HEK293 (cell line): ENCODE results near the gene KCNE5.

ENCODE experiments used
- CTCF ChIA-PET: fragments of 350-600 bp; formaldehyde crosslinking; extraction: SDS; loops from one replicate; lab custom pipeline; 2021; ENCODE audit warnings: antibody characterized with exemption; lab: Yijun Ruan, JAX
- POLR2A ChIA-PET: fragments of 300-600 bp; formaldehyde crosslinking; extraction: SDS; loops from one replicate; lab custom pipeline; 2020; ENCODE audit warnings: antibody characterized with exemption, inconsistent platforms; lab: Yijun Ruan, JAX
- H3K27ac ChIP-seq: fragments of 200-500 bp; sonication (Bioruptor generic); 2 replicates; pipeline ENCODE4 v1.5.1; 2014; ENCODE audit warnings: low read depth, low read length, control low read depth, inconsistent platforms; ENCODE audit errors: extremely low read depth
- H3K36me3 ChIP-seq, 2 experiments: fragments of 200-500 bp in 1 of 2; sonication (Bioruptor generic) in 1 of 2; 1 replicate in 1 of 2; 2 replicates in 1 of 2; pipeline ENCODE4 v1.5.1; 2014 to 2017; ENCODE audit warnings: inconsistent platforms in 2 of 2, low read length in 2 of 2; ENCODE audit not compliant: control insufficient read depth in 2 of 2, insufficient read depth in 1 of 2
- H3K4me1 ChIP-seq: fragments of 200-500 bp; sonication (Bioruptor generic); 2 replicates; pipeline ENCODE4 v1.5.1; 2014; ENCODE audit warnings: mild to moderate bottlenecking, low read length, inconsistent platforms; ENCODE audit not compliant: control insufficient read depth, insufficient read depth
- H3K4me3 ChIP-seq: 2 replicates; pipeline ENCODE4 v1.5.1; 2011; ENCODE audit warnings: low read depth, mild to moderate bottlenecking, control low read depth, low read length, moderate library complexity
- H3K9me3 ChIP-seq: fragments of 200-500 bp; sonication (Bioruptor generic); 2 replicates; pipeline ENCODE4 v1.5.1; 2014; ENCODE audit warnings: low read depth, low read length, inconsistent platforms; ENCODE audit not compliant: control insufficient read depth, insufficient read depth
- EGR2 ChIP-seq: fragments of 450-650 bp; formaldehyde crosslinking; IDR thresholded peaks from 2 replicates; pipeline ENCODE4 v1.5.1; 2016; ENCODE audit warnings: low read depth, missing biosample characterization, missing genetic modification characterization
- HOXC10 ChIP-seq: sonication (generic); formaldehyde crosslinking; IDR thresholded peaks from 2 replicates; pipeline ENCODE4 v1.8.1; 2023; ENCODE audit warnings: mild to moderate bottlenecking, missing genetic modification reagents
- SP2 ChIP-seq: fragments of 450-650 bp; formaldehyde crosslinking; IDR thresholded peaks from 2 replicates; pipeline ENCODE4 v1.5.1; 2016; ENCODE audit warnings: missing biosample characterization, missing genetic modification characterization
- SP3 ChIP-seq: fragments of 450-650 bp; formaldehyde crosslinking; IDR thresholded peaks from 2 replicates; pipeline ENCODE4 v1.5.1; 2016; ENCODE audit warnings: missing biosample characterization, missing genetic modification characterization
- TRIM28 ChIP-seq: IDR thresholded peaks from 2 replicates; pipeline ENCODE4 v1.6.1; 2011; ENCODE audit warnings: low read length, control low read depth, borderline replicate concordance
- ZNF138 ChIP-seq: fragments of 450-650 bp; formaldehyde crosslinking; IDR thresholded peaks from 2 replicates; pipeline ENCODE4 v1.5.1; 2016; ENCODE audit warnings: missing biosample characterization, missing genetic modification characterization, borderline replicate concordance
- ZNF16 ChIP-seq: fragments of 450-650 bp; formaldehyde crosslinking; IDR thresholded peaks from 2 replicates; pipeline ENCODE4 v1.5.1; 2016; ENCODE audit warnings: low read depth, missing biosample characterization, missing genetic modification characterization
- ZNF184 ChIP-seq: fragments of 450-650 bp; IDR thresholded peaks from 2 replicates; pipeline ENCODE4 v1.5.1; 2018; ENCODE audit warnings: missing biosample characterization, mild to moderate bottlenecking, missing genetic modification characterization
- ZNF2 ChIP-seq: fragments of 450-650 bp; formaldehyde crosslinking; IDR thresholded peaks from 2 replicates; pipeline ENCODE4 v1.5.1; 2016; ENCODE audit warnings: missing biosample characterization, missing genetic modification characterization
- ZNF211 ChIP-seq: fragments of 450-650 bp; formaldehyde crosslinking; IDR thresholded peaks from 2 replicates; pipeline ENCODE4 v1.5.1; 2016; ENCODE audit warnings: low read depth, missing biosample characterization, missing genetic modification characterization
- ZNF239 ChIP-seq: fragments of 450-650 bp; formaldehyde crosslinking; IDR thresholded peaks from 2 replicates; pipeline ENCODE4 v1.5.1; 2016; ENCODE audit warnings: missing biosample characterization, missing genetic modification characterization
- ZNF266 ChIP-seq: fragments of 450-650 bp; formaldehyde crosslinking; IDR thresholded peaks from 2 replicates; pipeline ENCODE4 v1.5.1; 2016; ENCODE audit warnings: missing biosample characterization, missing genetic modification characterization, low read depth
- ZNF366 ChIP-seq: fragments of 450-650 bp; formaldehyde crosslinking; conservative IDR thresholded peaks from 2 replicates; pipeline ENCODE4 v1.5.1; 2016; ENCODE audit warnings: missing biosample characterization, missing genetic modification characterization
- ZNF548 ChIP-seq: fragments of 450-650 bp; formaldehyde crosslinking; IDR thresholded peaks from 2 replicates; pipeline ENCODE4 v1.5.1; 2016; ENCODE audit warnings: missing biosample characterization, missing genetic modification characterization
- ZNF660 ChIP-seq: fragments of 450-650 bp; IDR thresholded peaks from 2 replicates; pipeline ENCODE4 v1.5.1; 2018; ENCODE audit warnings: missing biosample characterization, mild to moderate bottlenecking, missing genetic modification characterization
- ZNF670 ChIP-seq: fragments of 450-650 bp; formaldehyde crosslinking; IDR thresholded peaks from 2 replicates; pipeline ENCODE4 v1.5.1; 2016; ENCODE audit warnings: missing biosample characterization, missing genetic modification characterization, low read depth
- ZXDB ChIP-seq: fragments of 450-650 bp; formaldehyde crosslinking; IDR thresholded peaks from 2 replicates; pipeline ENCODE4 v1.5.1; 2016; ENCODE audit warnings: missing biosample characterization, missing genetic modification characterization
- TF ChIP-seq, protein P1 (sequence below): fragments of 450-650 bp; formaldehyde crosslinking; IDR thresholded peaks from 2 replicates; pipeline ENCODE4 v1.5.1; 2017; ENCODE audit warnings: missing biosample characterization, mild to moderate bottlenecking, missing genetic modification characterization, moderate library complexity

Gene KCNE5

DNA sequence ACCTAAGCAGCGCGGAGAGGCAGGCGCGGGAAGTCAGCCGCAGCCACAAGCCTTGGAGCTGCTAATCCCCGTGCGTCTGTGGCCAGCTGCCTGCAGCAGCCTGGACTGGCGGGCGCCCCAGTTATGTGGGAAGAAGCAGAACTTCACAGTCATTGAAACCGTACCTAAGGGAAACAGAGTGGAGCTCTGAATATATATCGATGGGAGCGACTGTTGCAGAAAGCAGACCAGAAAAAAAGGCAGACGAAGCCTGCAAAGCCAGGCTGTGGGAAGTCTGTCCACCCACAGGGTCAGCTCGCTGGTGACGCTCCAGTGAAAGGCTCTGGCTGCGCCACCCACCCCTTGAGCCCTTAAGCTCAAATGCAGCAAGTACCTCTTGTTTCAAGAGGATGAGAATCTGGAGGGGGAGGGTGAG, 24.7 kb downstream of the KCNE5 start:
- Histone ChIP-seq H3K27ac (no peak overlapping the region), H3K4me1 (no peaks in the 10 kb centered on the region)
- TF ChIP-seq ZNF184 = no peak
- TF ChIP-seq ZNF16 (tag by site-specific recombination) = no peak
- TF ChIP-seq SP3 (tag by site-specific recombination) = no peak
- TF ChIP-seq, all 188 proteins: peak for 0
- POLR2A ChIA-PET = no interaction called here
- Histone ChIP-seq H3K9me3 (no peaks in the 10 kb centered on the region), H3K36me3 (no peaks in the 10 kb centered on the region), H3K4me3 (no peak overlapping the region)
- CTCF ChIA-PET = interaction anchor here (1.2 to 2.0 kb wide), 2 partner anchors 8 to 114 kb away, joined by 3 to 6 read pairs; no protein-coding TSS in a partner anchor

DNA sequence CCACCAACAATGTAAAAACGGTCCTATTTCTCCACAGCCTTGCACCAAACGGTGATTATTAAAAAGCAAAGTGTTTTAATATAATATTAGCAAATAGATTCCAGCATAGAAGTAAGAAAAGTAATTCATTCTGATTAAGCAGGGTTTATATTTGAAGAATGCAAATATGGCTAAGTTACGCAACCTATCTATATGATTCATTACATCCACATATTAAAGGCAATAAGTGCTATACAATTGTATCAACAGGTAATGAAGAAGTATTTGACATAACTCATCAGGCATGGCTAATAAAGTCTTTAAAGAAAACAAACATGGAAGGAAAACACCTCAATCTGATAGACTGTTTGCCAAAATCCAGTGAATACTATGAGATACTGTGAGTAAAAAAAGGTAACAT, 29.0 kb downstream of the KCNE5 start:
- no peak for TF ChIP-seq HOXC10 (CRISPR knock-in tag)
- no peak for TF ChIP-seq TRIM28
- no peak for TF ChIP-seq ZNF548 (tag by site-specific recombination)
- TF ChIP-seq, protein P1, sequence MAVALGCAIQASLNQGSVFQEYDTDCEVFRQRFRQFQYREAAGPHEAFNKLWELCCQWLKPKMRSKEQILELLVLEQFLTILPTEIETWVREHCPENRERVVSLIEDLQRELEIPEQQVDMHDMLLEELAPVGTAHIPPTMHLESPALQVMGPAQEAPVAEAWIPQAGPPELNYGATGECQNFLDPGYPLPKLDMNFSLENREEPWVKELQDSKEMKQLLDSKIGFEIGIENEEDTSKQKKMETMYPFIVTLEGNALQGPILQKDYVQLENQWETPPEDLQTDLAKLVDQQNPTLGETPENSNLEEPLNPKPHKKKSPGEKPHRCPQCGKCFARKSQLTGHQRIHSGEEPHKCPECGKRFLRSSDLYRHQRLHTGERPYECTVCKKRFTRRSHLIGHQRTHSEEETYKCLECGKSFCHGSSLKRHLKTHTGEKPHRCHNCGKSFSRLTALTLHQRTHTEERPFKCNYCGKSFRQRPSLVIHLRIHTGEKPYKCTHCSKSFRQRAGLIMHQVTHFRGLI (tag by site-specific recombination) = no peak
- no peak overlapping the region for H3K27ac ChIP-seq
- H3K4me1 ChIP-seq = no peaks in the 10 kb centered on the region
- no peak overlapping the region for H3K4me3 ChIP-seq
- ChIA-PET CTCF (no interaction called here), POLR2A (no interaction called here)
- no peaks in the 10 kb centered on the region for H3K9me3 ChIP-seq
- H3K36me3 ChIP-seq = no peaks in the 10 kb centered on the region

DNA sequence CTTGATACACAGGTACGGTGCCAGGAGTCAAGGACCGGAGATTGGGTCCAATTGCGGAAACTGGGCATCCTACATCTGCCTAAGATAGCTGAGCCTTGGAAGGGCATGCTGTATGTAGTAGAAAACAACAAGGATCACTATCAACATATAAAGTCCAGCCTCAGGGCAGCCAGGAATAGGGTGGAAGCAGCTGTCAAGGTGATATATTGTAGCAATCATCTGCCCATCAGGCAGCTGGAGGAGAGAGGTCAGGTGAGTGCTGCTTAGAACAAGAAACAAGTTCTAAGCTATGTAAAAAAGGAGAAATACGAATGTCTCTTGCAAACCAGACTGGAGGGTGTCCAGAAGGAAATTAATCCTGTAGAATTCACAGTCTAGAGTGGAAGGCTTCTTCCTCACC, 34.8 kb downstream of the KCNE5 start:
- no peaks in the 10 kb centered on the region for H3K36me3 ChIP-seq
- H3K4me1 ChIP-seq = no peaks in the 10 kb centered on the region
- CTCF ChIA-PET = no interaction called here
- POLR2A ChIA-PET = no interaction called here
- H3K4me3 ChIP-seq = no peak overlapping the region
- TF ChIP-seq ZXDB (tag by site-specific recombination) = no peak
- no peak for TF ChIP-seq ZNF670 (tag by site-specific recombination)
- TF ChIP-seq ZNF211 = no peak
- TF ChIP-seq EGR2 (tag by site-specific recombination) = no peak
- TF ChIP-seq, all 188 proteins: peak for 0
- Histone ChIP-seq H3K27ac (no peak overlapping the region), H3K9me3 (no peaks in the 10 kb centered on the region)

DNA sequence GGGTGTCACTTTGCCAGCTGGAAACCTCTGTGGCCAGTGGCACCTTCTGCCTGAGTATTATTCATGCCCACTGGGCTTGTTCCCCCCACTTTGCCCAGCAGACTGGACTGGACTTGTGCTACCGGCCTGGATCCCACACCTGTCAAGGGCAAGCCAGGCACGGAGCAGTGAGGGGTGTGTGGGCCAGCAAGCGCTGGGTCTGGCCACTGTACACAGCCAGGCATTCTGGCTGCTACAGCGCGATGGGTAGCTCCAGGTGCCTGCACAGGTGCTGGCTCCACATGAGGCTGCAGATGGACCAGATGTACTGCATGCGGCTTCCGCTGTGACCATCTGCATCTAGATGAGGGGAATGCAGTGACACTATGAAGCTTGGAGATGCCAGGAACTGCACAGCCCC, 39.5 kb downstream of the KCNE5 start:
- Histone ChIP-seq H3K36me3 (no peaks in the 10 kb centered on the region), H3K4me3 (no peak overlapping the region), H3K4me1 (no peaks in the 10 kb centered on the region), H3K9me3 (no peaks in the 10 kb centered on the region), H3K27ac (no peak overlapping the region)
- TF ChIP-seq ZNF138 (tag by site-specific recombination) = no peak
- no peak for TF ChIP-seq ZNF266 (tag by site-specific recombination)
- no peak for TF ChIP-seq ZNF660 (tag by site-specific recombination)
- TF ChIP-seq ZNF239 = no peak
- TF ChIP-seq ZNF366 (tag by site-specific recombination) = no peak
- no peak for TF ChIP-seq EGR2 (tag by site-specific recombination)
- TF ChIP-seq ZNF2 (tag by site-specific recombination) = no peak
- no peak for TF ChIP-seq SP2 (tag by site-specific recombination)
- POLR2A ChIA-PET = no interaction called here
- CTCF ChIA-PET = no interaction called here
